GM12873 (cell line): ENCODE results near the gene CRHBP.

ENCODE experiments used
- CTCF ChIP-seq: IDR thresholded peaks from 2 replicates; pipeline ENCODE4 v1.5.1; 2012; ENCODE audit warnings: low read depth, mild to moderate bottlenecking, moderate library complexity, low read length, control low read depth; ENCODE audit not compliant: insufficient read depth; ENCODE audit errors: missing control alignments

Gene CRHBP

GRCh38 chr5:76952795-76953536, at the start of gene CRHBP:
Gene CRHBP (plus strand): TSS chr5:76953045. CDS start chr5:76953135, 90 bp downstream.
- no peak for TF ChIP-seq CTCF

GRCh38 chr5:76908166-76908565, 44.7 kb upstream of the CRHBP start:
- no peak for TF ChIP-seq CTCF

GRCh38 chr5:76918539-76918938, 34.3 kb upstream of the CRHBP start:
- TF ChIP-seq CTCF = no peak

GRCh38 chr5:76920491-76920890, 32.4 kb upstream of the CRHBP start:
- TF ChIP-seq CTCF = no peak

GRCh38 chr5:76926329-76927105, 26.3 kb upstream of the CRHBP start:
- TF ChIP-seq CTCF = no peak

- TF ChIP-seq CTCF = no peak
Measured at GRCh38 chr5:76927961-76928360, 24.9 kb upstream of the CRHBP start.

GRCh38 chr5:76930083-76930482, 22.8 kb upstream of the CRHBP start:
- no peak for TF ChIP-seq CTCF
